Measurements from ENCODE around the gene COL27A1. TPM values are rescaled to one million over a fixed set of nuclear protein-coding genes. Genes with fewer than 3 reads are reported as not detected.

COL27A1 gene
- total and polyA plus RNA-seq, 5 donors from 2014 or later: 0.30 TPM; not detected in 4

- Histone ChIP-seq H3K4me1 (ENCODE audit: control insufficient read depth, insufficient read depth, low read length, poor library complexity, severe bottlenecking) (no peaks in the 10 kb centered on the region), H3K36me3 (ENCODE audit: control insufficient read depth, insufficient read depth, low read length) (peaks cover 98% of the 10 kb centered on the region), H3K27me3 (ENCODE audit: control insufficient read depth, insufficient read depth, low read length) (no peaks in the 10 kb centered on the region), H3K4me3 (ENCODE audit: low read depth, low read length) (no peak overlapping the region), H3K9me3 (ENCODE audit: control insufficient read depth in 2 of 2, low read length in 2 of 2) (no peaks in the 10 kb centered on the region), H3K27ac (ENCODE audit: insufficient read depth, low read length, poor library complexity, severe bottlenecking) (no peak overlapping the region)
- ATAC-seq (ENCODE audit: low read depth in 2 of 2): no peak
- peak overlapping the region in 1 of 3 donors; percentile 69 for H3K27ac Mint-ChIP-seq
- H3K9me3 Mint-ChIP-seq: no peaks in the 10 kb centered on the region
- DNase-seq: no peak
- H3K4me3 Mint-ChIP-seq: no peak overlapping the region
- peaks cover 4 to 21% (median 8%) of the 10 kb centered on the region in 4 donors for H3K4me1 Mint-ChIP-seq
- H3K27me3 Mint-ChIP-seq: peaks cover 4% of the 10 kb centered on the region
- peaks cover 53% of the 10 kb centered on the region for H3K36me3 Mint-ChIP-seq
Measured at GRCh38 chr9:114341152-114341830, 186.0 kb downstream of the COL27A1 start.

- Histone ChIP-seq H3K36me3 (ENCODE audit: control insufficient read depth, insufficient read depth, low read length) (peaks cover 99% of the 10 kb centered on the region), H3K27ac (ENCODE audit: insufficient read depth, low read length, poor library complexity, severe bottlenecking) (no peak overlapping the region), H3K4me1 (ENCODE audit: control insufficient read depth, insufficient read depth, low read length, poor library complexity, severe bottlenecking) (no peaks in the 10 kb centered on the region), H3K9me3 (ENCODE audit: control insufficient read depth in 2 of 2, low read length in 2 of 2) (no peaks in the 10 kb centered on the region), H3K4me3 (ENCODE audit: low read depth, low read length) (no peak overlapping the region), H3K27me3 (ENCODE audit: control insufficient read depth, insufficient read depth, low read length) (no peaks in the 10 kb centered on the region)
- Mint-ChIP-seq H3K4me1 (peaks cover 4 to 25% (median 8%) of the 10 kb centered on the region in 4 donors), H3K27ac (peak overlapping the region in 1 of 3 donors; percentile 69), H3K27me3 (peaks cover 4% of the 10 kb centered on the region), H3K36me3 (peaks cover 57% of the 10 kb centered on the region), H3K4me3 (no peak overlapping the region), H3K9me3 (no peaks in the 10 kb centered on the region)
- ATAC-seq (ENCODE audit: low read depth in 2 of 2): no peak
- no peak for DNase-seq
Measured at GRCh38 chr9:114341991-114342390, 186.7 kb downstream of the COL27A1 start.

DNA sequence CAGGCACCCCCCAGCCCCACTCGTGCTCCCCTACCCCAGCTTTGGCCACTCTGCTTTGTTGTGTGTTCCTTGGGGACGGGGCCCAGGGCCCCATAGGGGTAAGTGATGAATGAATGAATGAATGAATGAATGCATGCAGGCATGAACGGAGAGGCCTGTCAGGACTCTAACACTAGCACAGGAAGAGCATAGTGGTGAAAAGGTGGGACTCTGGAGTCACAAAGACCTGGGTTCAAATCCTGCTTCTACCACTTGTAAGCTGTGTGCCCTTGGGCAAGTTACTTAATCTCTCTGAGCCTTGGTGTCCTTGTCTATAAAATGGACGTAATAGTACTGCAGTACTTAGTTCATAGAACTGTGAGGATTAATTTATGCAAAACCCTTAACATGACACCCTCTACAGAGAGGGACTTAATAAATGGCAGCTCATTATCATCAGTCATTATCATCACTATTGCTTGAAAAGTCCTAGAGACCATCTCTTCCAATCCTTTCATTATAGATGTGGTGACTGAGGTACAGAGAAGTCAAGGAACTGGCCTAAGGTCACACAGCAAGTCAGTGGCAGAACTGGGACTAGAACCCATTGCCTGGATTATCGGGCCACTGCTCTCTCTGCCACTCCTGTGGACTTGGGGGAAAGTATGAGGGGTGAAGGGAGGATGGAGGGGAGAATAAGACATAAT lies 187.6 kb downstream of the COL27A1 start:
- no peaks in the 10 kb centered on the region for H3K9me3 ChIP-seq (ENCODE audit: control insufficient read depth in 2 of 2, low read length in 2 of 2)
- no peak overlapping the region for H3K4me3 Mint-ChIP-seq
- peaks cover 4% of the 10 kb centered on the region for H3K27me3 Mint-ChIP-seq
- peaks cover 4 to 24% (median 8%) of the 10 kb centered on the region in 4 donors for H3K4me1 Mint-ChIP-seq
- peaks cover 98% of the 10 kb centered on the region for H3K36me3 ChIP-seq (ENCODE audit: control insufficient read depth, insufficient read depth, low read length)
- no peaks in the 10 kb centered on the region for H3K9me3 Mint-ChIP-seq
- no peak overlapping the region for H3K27ac ChIP-seq (ENCODE audit: insufficient read depth, low read length, poor library complexity, severe bottlenecking)
- H3K36me3 Mint-ChIP-seq: peaks cover 49% of the 10 kb centered on the region
- DNase-seq (no peak), ATAC-seq (ENCODE audit: low read depth in 2 of 2) (no peak)
- H3K4me1 ChIP-seq (ENCODE audit: control insufficient read depth, insufficient read depth, low read length, poor library complexity, severe bottlenecking): no peaks in the 10 kb centered on the region
- H3K27me3 ChIP-seq (ENCODE audit: control insufficient read depth, insufficient read depth, low read length): no peaks in the 10 kb centered on the region
- no peak overlapping the region for H3K27ac Mint-ChIP-seq
- no peak overlapping the region for H3K4me3 ChIP-seq (ENCODE audit: low read depth, low read length)

- Histone ChIP-seq H3K36me3 (ENCODE audit: control insufficient read depth, insufficient read depth, low read length) (peaks cover 98% of the 10 kb centered on the region), H3K9me3 (ENCODE audit: control insufficient read depth in 2 of 2, low read length in 2 of 2) (no peaks in the 10 kb centered on the region), H3K4me3 (ENCODE audit: low read depth, low read length) (no peak overlapping the region), H3K4me1 (ENCODE audit: control insufficient read depth, insufficient read depth, low read length, poor library complexity, severe bottlenecking) (peaks cover 5% of the 10 kb centered on the region), H3K27ac (ENCODE audit: insufficient read depth, low read length, poor library complexity, severe bottlenecking) (no peak overlapping the region), H3K27me3 (ENCODE audit: control insufficient read depth, insufficient read depth, low read length) (no peaks in the 10 kb centered on the region)
- no peaks in the 10 kb centered on the region for H3K9me3 Mint-ChIP-seq
- peaks cover 4 to 31% (median 8%) of the 10 kb centered on the region in 4 donors for H3K4me1 Mint-ChIP-seq
- DNase-seq: no peak
- H3K27ac Mint-ChIP-seq: peak overlapping the region in 2 of 3 donors; percentile 5 to 28
- ATAC-seq (ENCODE audit: low read depth in 2 of 2): no peak
- H3K4me3 Mint-ChIP-seq: no peak overlapping the region
- peaks cover 4% of the 10 kb centered on the region for H3K27me3 Mint-ChIP-seq
- peaks cover 53% of the 10 kb centered on the region for H3K36me3 Mint-ChIP-seq
Measured at GRCh38 chr9:114343471-114344187, 188.3 kb downstream of the COL27A1 start.

- Histone ChIP-seq H3K27me3 (ENCODE audit: control insufficient read depth, insufficient read depth, low read length) (no peaks in the 10 kb centered on the region), H3K9me3 (ENCODE audit: control insufficient read depth in 2 of 2, low read length in 2 of 2) (no peaks in the 10 kb centered on the region), H3K4me3 (ENCODE audit: low read depth, low read length) (no peak overlapping the region), H3K36me3 (ENCODE audit: control insufficient read depth, insufficient read depth, low read length) (peaks cover 98% of the 10 kb centered on the region), H3K4me1 (ENCODE audit: control insufficient read depth, insufficient read depth, low read length, poor library complexity, severe bottlenecking) (peaks cover 11% of the 10 kb centered on the region), H3K27ac (ENCODE audit: insufficient read depth, low read length, poor library complexity, severe bottlenecking) (no peak overlapping the region)
- Mint-ChIP-seq H3K27ac (peak overlapping the region; percentile 5 to 82 (median 28)), H3K4me1 (peaks cover under 1 to 32% (median 10%) of the 10 kb centered on the region in 4 donors), H3K36me3 (peaks cover 52% of the 10 kb centered on the region), H3K27me3 (peaks cover 1% of the 10 kb centered on the region), H3K9me3 (no peaks in the 10 kb centered on the region), H3K4me3 (no peak overlapping the region)
- no peak for ATAC-seq (ENCODE audit: low read depth in 2 of 2)
- no peak for DNase-seq
Measured at GRCh38 chr9:114344188-114344566, 188.8 kb downstream of the COL27A1 start.

- no peak overlapping the region for H3K4me3 Mint-ChIP-seq
- Histone ChIP-seq H3K9me3 (ENCODE audit: control insufficient read depth in 2 of 2, low read length in 2 of 2) (no peaks in the 10 kb centered on the region), H3K27ac (ENCODE audit: insufficient read depth, low read length, poor library complexity, severe bottlenecking) (no peak overlapping the region), H3K36me3 (ENCODE audit: control insufficient read depth, insufficient read depth, low read length) (peaks cover 98% of the 10 kb centered on the region), H3K4me3 (ENCODE audit: low read depth, low read length) (no peak overlapping the region), H3K4me1 (ENCODE audit: control insufficient read depth, insufficient read depth, low read length, poor library complexity, severe bottlenecking) (peaks cover 16% of the 10 kb centered on the region), H3K27me3 (ENCODE audit: control insufficient read depth, insufficient read depth, low read length) (no peaks in the 10 kb centered on the region)
- H3K27ac Mint-ChIP-seq: peak overlapping the region in 2 of 3 donors; percentile 17 to 82
- H3K4me1 Mint-ChIP-seq: peaks cover 3 to 37% (median 16%) of the 10 kb centered on the region in 4 donors
- DNase-seq (no peak), ATAC-seq (ENCODE audit: low read depth in 2 of 2) (no peak)
- H3K27me3 Mint-ChIP-seq: no peaks in the 10 kb centered on the region
- H3K36me3 Mint-ChIP-seq: peaks cover 52% of the 10 kb centered on the region
- H3K9me3 Mint-ChIP-seq: no peaks in the 10 kb centered on the region
Measured at GRCh38 chr9:114344692-114345091, 189.4 kb downstream of the COL27A1 start.

- H3K27ac Mint-ChIP-seq: peak overlapping the region in 1 of 3 donors; percentile 17
- Histone ChIP-seq H3K27ac (ENCODE audit: insufficient read depth, low read length, poor library complexity, severe bottlenecking) (no peak overlapping the region), H3K36me3 (ENCODE audit: control insufficient read depth, insufficient read depth, low read length) (peaks cover 98% of the 10 kb centered on the region), H3K4me3 (ENCODE audit: low read depth, low read length) (no peak overlapping the region), H3K27me3 (ENCODE audit: control insufficient read depth, insufficient read depth, low read length) (no peaks in the 10 kb centered on the region), H3K4me1 (ENCODE audit: control insufficient read depth, insufficient read depth, low read length, poor library complexity, severe bottlenecking) (peaks cover 25% of the 10 kb centered on the region), H3K9me3 (ENCODE audit: control insufficient read depth in 2 of 2, low read length in 2 of 2) (no peaks in the 10 kb centered on the region)
- H3K4me3 Mint-ChIP-seq: no peak overlapping the region
- no peaks in the 10 kb centered on the region for H3K27me3 Mint-ChIP-seq
- no peak for ATAC-seq (ENCODE audit: low read depth in 2 of 2)
- no peaks in the 10 kb centered on the region for H3K9me3 Mint-ChIP-seq
- peaks cover 6 to 46% (median 24%) of the 10 kb centered on the region in 4 donors for H3K4me1 Mint-ChIP-seq
- H3K36me3 Mint-ChIP-seq: peaks cover 61% of the 10 kb centered on the region
- DNase-seq: no peak
Measured at GRCh38 chr9:114345493-114346065, 190.2 kb downstream of the COL27A1 start.
